GM21737 (cell line): Measurements from ENCODE around the gene SAE1.
"Not testable (repeated sequence)": the region's sequence is repeated elsewhere in the genome, so short reads cannot be mapped to it uniquely, and the experiment has no call there.

Experiments
- ATAC-seq: cut with Tn5 transposase; IDR thresholded peaks from one replicate; pipeline ENCODE4 v1.9.1; 2021; ENCODE audit warnings: mild to moderate bottlenecking, moderate library complexity; ENCODE audit not compliant: unreplicated experiment

Gene SAE1

GRCh38 chr19:47125669-47125938 is 5.0 kb upstream of the SAE1 start:
- ATAC-seq: no peak

GRCh38 chr19:47129579-47129978 is 1.1 kb upstream of the SAE1 start:
- no peak for ATAC-seq

- no peak for ATAC-seq
Observed at GRCh38 chr19:47130120-47130588, 481 bp upstream of the SAE1 start.

- no peak for ATAC-seq
Observed at GRCh38 chr19:47132194-47132852, 1.7 kb downstream of the SAE1 start.

- ATAC-seq: no peak
Observed at GRCh38 chr19:47133021-47133471, 2.4 kb downstream of the SAE1 start.

GRCh38 chr19:47134545-47134944 is 3.9 kb downstream of the SAE1 start:
- ATAC-seq: no peak

GRCh38 chr19:47135156-47135555 is 4.5 kb downstream of the SAE1 start:
- no peak for ATAC-seq

- not testable (repeated sequence) for ATAC-seq
Observed at GRCh38 chr19:47141252-47141651, 10.6 kb downstream of the SAE1 start.

GRCh38 chr19:47141695-47142094 is 11.1 kb downstream of the SAE1 start:
- no peak for ATAC-seq

GRCh38 chr19:47142779-47143178 is 12.1 kb downstream of the SAE1 start:
- ATAC-seq: no peak

- ATAC-seq: no peak
Observed at GRCh38 chr19:47143322-47144073, 12.9 kb downstream of the SAE1 start.

- ATAC-seq: no peak
Observed at GRCh38 chr19:47144630-47145029, 14.0 kb downstream of the SAE1 start.

GRCh38 chr19:47145639-47146486 is 15.2 kb downstream of the SAE1 start:
- ATAC-seq: no peak

GRCh38 chr19:47146920-47147319 is 16.3 kb downstream of the SAE1 start:
- ATAC-seq: no peak

- ATAC-seq: no peak
Observed at GRCh38 chr19:47151627-47152026, 21.0 kb downstream of the SAE1 start.

GRCh38 chr19:47152205-47152604 is 21.6 kb downstream of the SAE1 start:
- no peak for ATAC-seq

GRCh38 chr19:47152632-47153031 is 22.0 kb downstream of the SAE1 start:
- no peak for ATAC-seq

GRCh38 chr19:47153266-47153665 is 22.6 kb downstream of the SAE1 start:
- no peak for ATAC-seq

GRCh38 chr19:47155148-47155547 is 24.5 kb downstream of the SAE1 start:
- no peak for ATAC-seq

- no peak for ATAC-seq
Observed at GRCh38 chr19:47156861-47157430, 26.3 kb downstream of the SAE1 start.
